SJCRH30 (cell line): ENCODE data around the gene DNLZ. TPM values are rescaled to one million over a fixed set of nuclear protein-coding genes. Genes with fewer than 3 reads are reported as not detected.

ENCODE experiments used
- DNase-seq, 2 experiments: peaks; one replicate each; pipeline ENCODE4 v3.0.0-alpha.2; 2015 to 2020
- H3K27ac ChIP-seq: fragments of 250-450 bp; sonication (Bioruptor Pico); 2 replicates; pipeline ENCODE4 v1.5.1; 2020; ENCODE audit warnings: mild to moderate bottlenecking, moderate library complexity
- H3K27me3 ChIP-seq: fragments of 250-450 bp; sonication (Bioruptor Pico); 2 replicates; pipeline ENCODE4 v1.5.1; 2020; ENCODE audit warnings: mild to moderate bottlenecking, moderate library complexity
- H3K36me3 ChIP-seq: fragments of 250-450 bp; sonication (Bioruptor Pico); 2 replicates; pipeline ENCODE4 v1.5.1; 2020; ENCODE audit warnings: mild to moderate bottlenecking, moderate library complexity
- H3K4me1 ChIP-seq: fragments of 250-450 bp; sonication (Bioruptor Pico); 2 replicates; pipeline ENCODE4 v1.5.1; 2020; ENCODE audit warnings: mild to moderate bottlenecking, moderate library complexity
- H3K4me3 ChIP-seq: fragments of 250-450 bp; sonication (Bioruptor Pico); 2 replicates; pipeline ENCODE4 v1.5.1; 2020; ENCODE audit warnings: mild to moderate bottlenecking, moderate library complexity
- H3K9me3 ChIP-seq: fragments of 250-450 bp; sonication (Bioruptor Pico); replicated peaks from 2 replicates; pipeline ENCODE4 v1.5.1; 2020; ENCODE audit warnings: mild to moderate bottlenecking, moderate library complexity
- total RNA-seq: library from RNA; depleted of rRNA; stranded (reverse); fragments of >200 nt; shearing (Covaris generic); gene quantifications from 2 replicates; pipeline ENCODE4 v1.2.3, GENCODE V29; 2014

The DNLZ gene
- total RNA-seq, 1 experiment from 2014 or later: 17.0 TPM

DNA sequence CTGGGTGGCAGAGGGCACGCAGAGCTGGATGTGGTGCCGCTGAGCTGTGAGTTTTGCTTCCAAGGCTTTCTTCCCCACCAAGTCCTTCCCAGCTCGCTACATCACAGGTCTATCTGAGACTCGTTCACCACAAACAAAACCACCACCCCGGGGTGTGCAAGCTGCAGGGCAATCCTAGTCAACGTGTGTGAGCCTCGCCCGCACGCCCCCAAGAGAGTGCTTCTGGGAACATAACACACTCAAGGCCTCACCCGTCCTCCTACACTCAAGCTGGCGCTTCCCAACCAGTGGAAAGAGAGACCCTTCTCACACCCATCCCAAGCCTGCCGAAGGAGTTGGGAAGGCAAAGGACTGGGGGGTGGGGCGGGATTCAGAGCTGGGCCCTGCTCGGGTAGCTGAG, 25.9 kb upstream of the DNLZ start:
- H3K4me3 ChIP-seq: no peak overlapping the region
- no peaks in the 10 kb centered on the region for H3K4me1 ChIP-seq
- peaks cover 55% of the 10 kb centered on the region for H3K36me3 ChIP-seq
- H3K27ac ChIP-seq: no peak overlapping the region
- no peak for DNase-seq
- H3K9me3 ChIP-seq: no peaks in the 10 kb centered on the region
- no peaks in the 10 kb centered on the region for H3K27me3 ChIP-seq

DNA sequence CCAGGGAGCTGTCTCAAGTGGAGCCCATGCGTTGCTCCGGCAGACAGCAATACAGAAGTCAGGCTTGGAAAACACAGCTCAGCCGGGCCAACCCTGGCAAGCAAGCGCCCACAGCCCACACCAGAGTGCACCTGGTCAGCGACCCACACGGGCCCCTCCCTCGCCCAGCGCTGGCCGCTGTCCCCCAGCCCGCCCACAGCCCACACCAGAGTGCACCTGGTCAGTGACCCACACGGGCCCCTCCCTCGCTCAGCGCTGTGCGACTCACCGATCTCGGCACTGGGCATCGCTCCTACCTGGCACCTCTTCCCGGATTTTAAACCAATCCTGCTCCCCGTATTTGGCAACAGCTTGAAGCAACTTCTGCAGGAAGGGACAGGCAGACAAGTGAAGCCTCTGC, 23.7 kb upstream of the DNLZ start:
- Histone ChIP-seq H3K27ac (no peak overlapping the region), H3K4me1 (no peaks in the 10 kb centered on the region), H3K36me3 (peaks cover 57% of the 10 kb centered on the region), H3K4me3 (no peak overlapping the region), H3K27me3 (no peaks in the 10 kb centered on the region), H3K9me3 (no peaks in the 10 kb centered on the region)
- DNase-seq: no peak

DNA sequence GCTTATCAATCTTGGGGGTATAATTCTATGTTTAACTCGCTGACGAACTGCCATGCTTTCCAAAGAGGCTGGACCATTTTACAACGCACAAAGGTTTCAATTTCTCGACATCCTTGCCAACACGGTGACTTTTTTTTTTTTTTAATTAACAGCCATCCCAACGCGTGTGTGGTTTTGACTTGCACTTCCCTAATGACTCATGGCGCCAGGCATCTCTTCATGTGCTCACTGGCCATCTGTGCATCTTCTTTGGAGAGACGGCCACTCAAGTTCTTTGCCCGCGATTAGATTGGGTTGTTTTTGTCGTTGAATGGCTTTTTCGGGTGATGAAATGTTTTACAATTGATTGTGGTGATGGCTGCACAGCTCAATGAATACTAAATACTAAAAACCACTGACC, 22.5 kb upstream of the DNLZ start:
- no peak for DNase-seq
- H3K4me1 ChIP-seq: no peaks in the 10 kb centered on the region
- H3K27ac ChIP-seq: no peak overlapping the region
- no peaks in the 10 kb centered on the region for H3K9me3 ChIP-seq
- H3K4me3 ChIP-seq: no peak overlapping the region
- H3K27me3 ChIP-seq: no peaks in the 10 kb centered on the region
- peaks cover 59% of the 10 kb centered on the region for H3K36me3 ChIP-seq

DNA sequence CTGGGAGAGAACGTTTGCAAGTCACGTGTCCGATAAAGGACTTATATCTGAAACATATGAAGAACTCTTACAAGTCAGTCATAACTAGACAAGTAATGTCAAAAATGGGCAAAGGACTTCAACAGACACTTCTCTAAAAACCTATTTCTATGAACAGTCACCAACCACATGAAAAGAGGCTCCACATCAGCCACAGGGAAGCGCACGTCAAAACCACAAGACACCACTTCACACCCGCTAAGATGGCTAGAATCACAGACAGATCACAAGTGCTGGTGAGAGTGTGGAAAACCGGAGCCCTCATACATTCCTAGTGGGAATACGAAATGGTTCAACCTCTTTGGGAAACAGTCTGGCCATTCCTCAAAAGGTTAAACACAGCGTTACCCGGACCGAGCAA, 21.5 kb upstream of the DNLZ start:
- Histone ChIP-seq H3K4me1 (no peaks in the 10 kb centered on the region), H3K27ac (no peak overlapping the region), H3K9me3 (no peaks in the 10 kb centered on the region), H3K36me3 (peaks cover 58% of the 10 kb centered on the region), H3K27me3 (no peaks in the 10 kb centered on the region), H3K4me3 (no peak overlapping the region)
- no peak for DNase-seq

DNA sequence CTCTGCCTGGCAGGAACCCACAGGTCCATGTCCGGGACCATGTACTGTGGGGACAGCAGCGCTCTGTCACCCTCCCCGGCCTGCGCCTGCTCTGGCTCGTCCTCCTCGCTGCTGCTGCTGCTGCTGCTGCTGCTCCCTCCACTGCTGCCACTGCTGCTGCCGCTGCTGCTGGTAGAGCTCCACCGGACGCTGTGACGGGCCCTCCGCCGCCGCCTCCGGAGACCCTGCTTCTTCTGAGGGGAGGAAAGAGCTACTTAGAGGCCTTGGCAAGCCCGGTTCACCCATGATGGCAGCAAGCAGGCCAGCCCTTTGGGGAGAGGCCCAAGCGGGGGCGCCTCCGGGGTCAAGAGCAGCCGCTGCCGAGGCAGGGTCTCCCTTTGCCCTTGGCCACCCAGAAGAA, 19.9 kb upstream of the DNLZ start:
- Histone ChIP-seq H3K4me3 (no peak overlapping the region), H3K4me1 (no peaks in the 10 kb centered on the region), H3K27ac (no peak overlapping the region), H3K27me3 (no peaks in the 10 kb centered on the region), H3K36me3 (peaks cover 44% of the 10 kb centered on the region), H3K9me3 (no peaks in the 10 kb centered on the region)
- DNase-seq: no peak

DNA sequence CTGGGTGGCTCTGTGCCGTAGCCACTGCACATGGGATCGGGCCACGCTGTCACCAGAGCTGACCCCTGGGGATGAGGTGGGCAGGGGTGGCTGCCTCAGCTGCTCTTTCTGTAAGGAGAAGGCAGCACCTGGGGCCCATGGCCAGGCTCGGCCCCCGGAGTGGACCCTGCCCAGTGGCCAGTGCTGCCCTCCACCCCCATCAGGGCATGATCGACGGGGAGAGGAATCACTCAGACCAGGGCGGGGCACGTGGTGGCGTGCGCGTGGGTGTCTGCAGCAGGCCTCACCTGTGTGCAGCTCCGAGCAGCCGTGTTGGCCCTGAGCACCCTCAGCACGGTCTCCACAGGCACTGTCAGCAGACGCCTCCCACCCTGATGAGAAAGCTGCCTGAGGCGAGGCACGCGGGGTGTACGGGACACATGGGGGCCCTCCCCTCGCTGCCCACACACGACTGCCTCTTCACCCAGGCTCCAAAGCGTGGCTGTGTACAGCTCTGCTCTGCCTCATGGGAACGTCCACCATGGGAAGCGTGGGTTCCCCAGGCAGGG, 18.5 kb upstream of the DNLZ start:
- DNase-seq: no peak
- H3K36me3 ChIP-seq: peaks cover 35% of the 10 kb centered on the region
- H3K9me3 ChIP-seq: no peaks in the 10 kb centered on the region
- no peak overlapping the region for H3K4me3 ChIP-seq
- no peaks in the 10 kb centered on the region for H3K27me3 ChIP-seq
- no peaks in the 10 kb centered on the region for H3K4me1 ChIP-seq
- no peak overlapping the region for H3K27ac ChIP-seq

DNA sequence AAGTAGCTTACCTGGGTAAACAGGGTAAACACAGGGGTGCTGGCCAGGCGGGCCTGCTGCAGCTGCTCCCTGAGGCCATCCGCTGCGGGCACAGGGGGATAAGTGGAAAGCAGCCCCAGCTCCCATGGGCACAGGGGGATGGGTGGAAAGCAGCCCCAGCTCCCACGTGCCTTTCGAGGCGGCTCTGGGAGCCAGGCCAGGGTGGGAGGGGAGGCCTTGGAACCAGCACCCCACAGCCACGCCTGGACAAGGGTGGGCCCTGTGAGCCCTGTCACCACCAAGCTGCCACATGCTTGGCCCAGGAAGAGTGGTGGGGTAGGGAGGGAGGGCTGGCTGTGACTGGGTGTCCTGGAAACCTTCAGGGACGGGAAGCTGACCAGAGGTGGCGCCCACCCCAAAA, 17.8 kb upstream of the DNLZ start:
- H3K4me1 ChIP-seq: no peaks in the 10 kb centered on the region
- no peaks in the 10 kb centered on the region for H3K27me3 ChIP-seq
- no peak for DNase-seq
- no peak overlapping the region for H3K27ac ChIP-seq
- peaks cover 29% of the 10 kb centered on the region for H3K36me3 ChIP-seq
- H3K9me3 ChIP-seq: no peaks in the 10 kb centered on the region
- no peak overlapping the region for H3K4me3 ChIP-seq

DNA sequence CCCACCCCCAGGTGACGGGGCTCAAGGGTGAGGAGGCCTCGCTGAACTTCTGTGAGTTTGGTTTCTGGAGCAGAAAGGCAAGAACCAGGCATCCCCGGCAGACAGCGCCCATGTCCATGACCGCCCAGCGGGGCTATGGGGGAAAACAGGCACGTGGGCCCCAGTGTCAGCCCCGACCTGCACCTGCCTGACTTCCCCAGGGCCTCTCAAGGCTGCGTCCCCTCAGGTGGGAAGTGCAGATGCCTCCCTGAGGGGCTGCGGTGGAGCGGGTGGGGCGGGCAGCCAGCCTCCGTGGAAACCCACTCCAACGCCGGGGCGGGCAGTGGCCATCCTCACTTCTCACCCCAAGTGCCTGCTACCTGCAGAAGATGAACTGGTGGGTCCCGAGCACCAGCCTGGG, 16.8 kb upstream of the DNLZ start:
- no peaks in the 10 kb centered on the region for H3K9me3 ChIP-seq
- no peak overlapping the region for H3K4me3 ChIP-seq
- H3K36me3 ChIP-seq: peaks cover 22% of the 10 kb centered on the region
- no peaks in the 10 kb centered on the region for H3K27me3 ChIP-seq
- H3K4me1 ChIP-seq: no peaks in the 10 kb centered on the region
- no peak overlapping the region for H3K27ac ChIP-seq
- no peak for DNase-seq

DNA sequence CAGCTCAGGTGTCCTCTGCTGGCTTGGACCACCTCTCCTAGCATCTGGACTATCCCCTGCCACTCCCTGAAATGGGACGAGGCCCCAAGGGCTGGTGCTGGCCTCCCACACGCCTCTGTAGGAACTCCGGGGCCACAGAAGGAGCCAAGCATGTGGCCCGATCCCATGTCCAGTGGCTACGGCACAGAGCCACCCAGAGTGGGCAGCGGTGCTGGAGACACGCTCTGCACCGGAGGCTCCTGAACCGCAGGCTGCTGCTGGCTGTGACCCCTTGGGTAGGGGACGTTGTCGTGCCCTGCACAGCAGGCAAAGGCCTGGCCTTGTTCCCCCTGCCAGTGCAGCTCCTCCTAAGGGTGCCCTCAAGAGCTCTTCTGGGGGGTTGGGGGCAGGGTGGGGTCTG, 16.3 kb upstream of the DNLZ start:
- H3K9me3 ChIP-seq: no peaks in the 10 kb centered on the region
- H3K36me3 ChIP-seq: peaks cover 22% of the 10 kb centered on the region
- no peak overlapping the region for H3K4me3 ChIP-seq
- no peak for DNase-seq
- H3K27me3 ChIP-seq: no peaks in the 10 kb centered on the region
- H3K4me1 ChIP-seq: no peaks in the 10 kb centered on the region
- H3K27ac ChIP-seq: no peak overlapping the region

DNA sequence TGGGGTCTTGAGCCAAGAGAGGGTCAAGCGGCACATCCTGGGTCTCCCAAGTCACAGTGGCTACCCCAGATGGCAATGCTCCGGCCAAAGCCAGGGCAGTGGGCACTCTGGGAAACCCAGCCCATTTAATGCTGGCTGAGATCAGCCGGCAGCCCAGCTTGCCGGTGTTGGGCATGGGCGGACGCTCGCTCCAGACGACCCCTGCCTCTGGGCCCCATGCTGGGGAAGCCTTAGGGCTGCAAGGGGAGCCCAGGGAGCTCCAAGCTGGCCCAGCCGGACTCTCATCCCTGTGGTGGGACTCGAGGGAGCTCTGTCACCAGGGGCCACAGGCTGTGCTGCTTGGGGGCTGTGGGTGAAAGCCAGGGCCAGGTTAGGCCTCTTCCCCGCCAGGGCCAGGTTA, 15.9 kb upstream of the DNLZ start:
- H3K4me3 ChIP-seq: no peak overlapping the region
- H3K9me3 ChIP-seq: no peaks in the 10 kb centered on the region
- peaks cover 22% of the 10 kb centered on the region for H3K36me3 ChIP-seq
- no peaks in the 10 kb centered on the region for H3K27me3 ChIP-seq
- H3K4me1 ChIP-seq: no peaks in the 10 kb centered on the region
- H3K27ac ChIP-seq: no peak overlapping the region
- DNase-seq: no peak

DNA sequence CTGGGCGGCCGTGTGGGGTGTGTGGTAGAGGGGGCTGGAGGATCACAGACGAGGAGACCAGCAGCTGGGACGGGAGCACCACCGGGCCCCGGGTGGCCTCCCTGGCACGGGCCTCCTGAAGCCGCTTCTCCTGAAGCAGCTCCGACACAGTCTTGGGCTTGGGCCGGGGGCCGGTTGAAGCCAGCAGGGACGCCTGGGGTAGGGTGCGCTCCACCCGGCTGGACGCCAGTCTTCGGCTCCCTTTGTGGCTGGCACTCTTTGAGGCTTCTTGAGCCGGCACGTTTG, 15.4 kb upstream of the DNLZ start:
- Histone ChIP-seq H3K9me3 (no peaks in the 10 kb centered on the region), H3K4me3 (no peak overlapping the region), H3K27me3 (no peaks in the 10 kb centered on the region), H3K27ac (no peak overlapping the region), H3K36me3 (peaks cover 19% of the 10 kb centered on the region), H3K4me1 (no peaks in the 10 kb centered on the region)
- no peak for DNase-seq

DNA sequence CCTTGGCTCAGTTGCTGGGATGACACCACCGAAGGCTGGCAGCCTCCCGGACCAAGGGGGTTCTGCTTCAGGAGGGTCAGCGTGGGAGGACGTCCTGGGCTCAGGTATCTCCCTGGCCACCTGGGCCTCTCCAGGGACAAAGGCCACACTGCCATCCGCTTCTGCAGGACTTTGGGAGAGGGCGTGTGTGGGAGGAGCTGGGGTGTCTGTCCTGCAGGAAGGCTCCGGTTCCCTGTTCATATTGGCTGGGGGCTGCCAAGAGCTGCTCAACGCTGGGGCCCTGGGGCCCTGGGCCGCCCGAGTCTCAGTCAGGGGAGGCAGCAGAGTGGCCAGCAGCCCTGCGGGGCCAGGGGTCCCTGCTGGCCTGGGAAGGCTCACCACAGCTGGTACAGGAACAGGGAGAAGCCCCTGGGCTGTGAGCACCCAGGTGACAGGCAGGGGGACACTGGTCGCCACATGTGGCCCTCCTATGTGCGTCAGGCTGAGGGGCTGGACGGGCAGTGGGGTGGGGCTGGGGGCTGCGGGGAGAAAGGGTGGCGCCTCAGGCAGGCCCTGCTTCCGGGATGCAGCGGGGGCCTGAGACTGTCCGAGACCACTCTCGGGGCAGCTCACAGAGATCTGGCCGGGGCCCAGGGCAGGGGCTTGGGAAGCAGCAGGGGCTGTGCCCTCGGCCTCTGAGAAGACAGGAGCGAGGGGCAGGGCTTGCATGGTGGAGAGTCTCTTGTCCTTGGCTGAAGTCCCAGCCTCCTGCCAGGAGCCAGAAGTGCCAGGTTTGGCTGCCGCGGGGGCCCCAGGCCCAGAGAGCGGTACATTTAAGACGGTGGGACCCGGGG, 14.8 kb upstream of the DNLZ start:
- Histone ChIP-seq H3K27me3 (no peaks in the 10 kb centered on the region), H3K36me3 (peaks cover 17% of the 10 kb centered on the region), H3K4me3 (no peak overlapping the region), H3K9me3 (no peaks in the 10 kb centered on the region), H3K27ac (no peak overlapping the region), H3K4me1 (0 out of 2 replicates have a peak, but pooled peaks cover 3% of the 10 kb centered on the region)
- DNase-seq: no peak

DNA sequence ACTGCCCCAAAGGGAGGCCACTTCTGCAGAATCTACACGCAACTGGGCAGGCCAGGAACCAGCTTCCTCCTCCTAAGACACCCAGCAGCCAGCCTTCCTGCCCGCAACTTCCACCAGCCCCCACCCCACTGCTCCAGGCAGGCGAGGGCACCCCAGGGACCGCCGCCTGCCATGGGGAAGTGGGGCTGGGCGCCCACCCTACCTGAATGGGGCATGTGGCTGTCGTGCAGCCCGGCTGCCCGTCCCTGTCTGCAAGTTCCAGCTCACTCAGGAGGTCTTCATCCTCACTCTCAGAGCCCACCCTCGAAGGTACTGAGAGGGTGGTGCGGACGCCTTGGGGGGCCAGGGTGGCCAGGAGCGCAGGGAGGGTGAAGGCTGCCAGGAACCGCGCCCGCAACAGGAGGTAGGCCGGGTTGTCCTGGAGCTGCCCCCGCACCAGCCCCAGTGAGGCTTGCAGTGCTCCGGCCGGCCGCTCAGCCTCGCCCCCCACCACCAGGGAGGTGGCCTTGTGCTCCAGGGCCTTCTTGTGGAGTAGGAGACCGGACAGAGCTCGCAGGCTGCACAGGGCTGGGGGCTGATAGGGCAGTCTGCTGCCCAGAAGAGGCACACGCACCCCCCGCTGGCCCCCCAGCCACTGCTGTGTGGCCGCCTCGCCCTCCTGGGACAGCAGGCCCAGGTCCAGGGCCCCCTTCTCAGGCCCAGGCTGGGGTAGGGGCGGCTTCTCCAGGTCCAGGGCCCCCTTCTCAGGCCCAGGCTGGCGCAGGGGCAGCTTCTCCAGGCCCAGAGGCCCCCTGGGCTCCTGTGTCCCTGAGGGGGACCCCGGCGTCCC, 14.0 kb upstream of the DNLZ start:
- Histone ChIP-seq H3K9me3 (no peaks in the 10 kb centered on the region), H3K4me1 (peaks cover 3% of the 10 kb centered on the region; the same call in 1 of the 2 replicates), H3K27me3 (no peaks in the 10 kb centered on the region), H3K4me3 (no peak overlapping the region), H3K27ac (no peak overlapping the region), H3K36me3 (peaks cover 14% of the 10 kb centered on the region)
- no peak for DNase-seq

DNA sequence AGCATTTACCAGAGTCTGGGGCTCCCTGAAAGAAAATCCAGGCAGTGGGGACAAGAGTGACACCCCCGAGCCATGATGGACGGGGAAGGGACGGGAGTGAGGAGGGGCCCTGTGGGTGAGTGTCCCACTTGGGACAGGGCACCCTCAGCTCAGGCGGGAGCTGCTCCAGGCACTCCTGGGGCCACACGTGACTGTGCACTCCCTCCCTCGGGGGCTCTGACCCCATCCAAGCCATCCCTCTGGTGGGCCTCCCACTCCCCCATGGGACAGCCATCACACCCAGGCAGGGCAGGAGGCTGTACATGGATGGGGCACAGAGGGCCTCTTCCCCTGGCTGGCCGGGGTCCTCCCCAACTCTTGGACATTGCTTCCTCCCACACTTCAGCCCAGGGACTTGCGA, 12.9 kb upstream of the DNLZ start:
- peaks cover 6% of the 10 kb centered on the region for H3K36me3 ChIP-seq

DNA sequence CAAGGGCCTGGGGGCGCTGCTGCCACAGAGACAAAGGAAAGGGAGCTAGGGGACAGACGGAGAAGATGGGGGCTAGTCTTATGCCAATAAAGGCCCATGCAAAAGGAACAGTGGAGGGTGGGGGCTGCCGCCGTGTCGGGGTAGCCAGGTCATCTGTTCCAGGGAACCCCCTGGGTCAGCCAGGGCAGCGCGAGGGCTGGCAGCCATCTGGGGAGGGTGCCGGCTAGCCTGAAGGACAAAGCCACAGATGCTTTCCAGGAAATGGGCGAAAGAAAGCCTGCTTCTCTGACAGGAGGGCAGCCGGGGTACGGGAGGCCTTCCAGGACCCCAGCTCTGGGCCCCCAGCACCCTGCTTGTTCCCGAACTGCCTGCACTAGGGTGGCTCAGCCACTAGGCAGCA, 11.6 kb upstream of the DNLZ start:
- H3K27ac ChIP-seq: no peak overlapping the region
- H3K9me3 ChIP-seq: no peaks in the 10 kb centered on the region
- DNase-seq: no peak
- no peaks in the 10 kb centered on the region for H3K27me3 ChIP-seq
- H3K4me1 ChIP-seq: peaks cover 7% of the 10 kb centered on the region; the same call in 1 of the 2 replicates
- H3K4me3 ChIP-seq: no peak overlapping the region
- peaks cover 2% of the 10 kb centered on the region; the same call in 1 of the 2 replicates for H3K36me3 ChIP-seq

More for the DNA sequence above, 12.9 kb upstream of the DNLZ start:
- peaks cover 7% of the 10 kb centered on the region; the same call in 1 of the 2 replicates for H3K4me1 ChIP-seq
- no peak overlapping the region for H3K27ac ChIP-seq
- no peak overlapping the region for H3K4me3 ChIP-seq
- H3K27me3 ChIP-seq: no peaks in the 10 kb centered on the region
- H3K9me3 ChIP-seq: no peaks in the 10 kb centered on the region
- no peak for DNase-seq
